Amniotic stem cell (primary cell): ENCODE measurements around the gene PGM2L1.
A peak's percentile ranks its signal among the peaks of the same experiment; 100 is the strongest.

Experiments
- DNase-seq: peaks from one replicate; lab custom pipeline; 2025; lab: John Stamatoyannopoulos, UW

The PGM2L1 gene

DNA sequence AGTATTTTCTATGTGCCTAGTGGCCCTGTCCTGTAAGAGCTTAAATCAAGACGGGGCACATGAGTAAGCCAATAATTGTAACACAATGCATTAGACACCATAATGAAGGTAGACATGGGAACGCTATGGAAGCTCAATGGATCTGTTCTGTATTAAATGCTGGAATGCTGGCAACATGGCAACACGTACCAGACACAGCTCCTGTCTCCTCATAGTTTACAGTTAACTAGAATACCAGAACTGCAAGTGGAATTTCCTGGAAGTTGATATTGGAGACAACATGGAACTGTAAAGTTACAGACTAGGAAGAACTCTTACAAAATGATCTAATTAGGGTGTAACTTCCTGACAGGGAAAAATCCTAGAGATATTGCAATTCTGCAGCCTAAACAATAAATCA lies 99.2 kb downstream of the PGM2L1 start:
- DNase-seq = no peak

DNA sequence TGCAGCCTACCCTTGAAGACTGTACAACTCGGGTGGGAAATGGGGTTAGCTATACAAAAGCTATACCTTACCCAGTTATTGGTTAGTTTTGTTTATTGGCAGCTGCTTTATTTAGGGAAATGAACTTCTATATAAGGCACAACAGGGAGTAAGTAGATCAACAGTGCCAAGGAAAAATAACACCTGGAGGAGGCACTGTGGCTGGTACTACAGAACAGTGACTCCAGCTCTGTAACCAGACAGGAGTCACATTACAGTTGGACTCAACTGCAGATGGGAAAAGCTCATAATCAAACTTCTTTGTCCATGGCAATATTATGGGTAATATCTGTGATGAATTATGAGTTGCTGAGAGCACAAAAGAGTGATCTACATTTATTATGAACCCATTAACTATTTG lies 100.7 kb downstream of the PGM2L1 start:
- DNase-seq = no peak

- DNase-seq = no peak
These were observed 109.3 kb downstream of the PGM2L1 start for GRCh38 chr11:74288911-74289310.

- peak; percentile 58 for DNase-seq
These were observed 110.1 kb downstream of the PGM2L1 start for GRCh38 chr11:74288161-74288560.

GRCh38 chr11:74284466-74284865 lies 113.8 kb downstream of the PGM2L1 start:
- no peak for DNase-seq

GRCh38 chr11:74283580-74284180 lies 114.6 kb downstream of the PGM2L1 start:
- no peak for DNase-seq

DNA sequence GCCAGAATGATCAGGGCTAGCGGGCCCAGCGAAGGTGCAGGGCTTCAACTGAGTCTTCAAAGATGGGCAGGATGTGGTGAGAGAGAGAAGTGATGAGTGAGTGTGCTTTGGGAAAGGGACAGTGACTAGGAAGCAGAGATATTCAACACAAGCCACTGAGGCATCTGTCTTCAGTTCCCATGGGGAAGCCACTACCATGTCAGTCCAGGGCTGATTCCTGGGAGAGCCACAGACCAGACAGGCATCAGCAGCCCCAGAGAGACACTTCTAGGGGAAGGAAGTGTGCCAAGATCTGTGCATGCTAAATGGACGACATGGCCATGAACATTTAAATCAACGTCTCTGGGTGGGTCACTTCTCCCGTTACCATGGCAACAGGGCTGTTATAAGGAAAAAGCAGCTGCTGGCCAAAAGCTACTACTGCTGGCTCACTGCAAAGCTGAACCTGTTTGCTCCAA lies 115.3 kb downstream of the PGM2L1 start:
- no peak for DNase-seq

- DNase-seq = no peak
These were observed 115.8 kb downstream of the PGM2L1 start for GRCh38 chr11:74282421-74282820.

DNA sequence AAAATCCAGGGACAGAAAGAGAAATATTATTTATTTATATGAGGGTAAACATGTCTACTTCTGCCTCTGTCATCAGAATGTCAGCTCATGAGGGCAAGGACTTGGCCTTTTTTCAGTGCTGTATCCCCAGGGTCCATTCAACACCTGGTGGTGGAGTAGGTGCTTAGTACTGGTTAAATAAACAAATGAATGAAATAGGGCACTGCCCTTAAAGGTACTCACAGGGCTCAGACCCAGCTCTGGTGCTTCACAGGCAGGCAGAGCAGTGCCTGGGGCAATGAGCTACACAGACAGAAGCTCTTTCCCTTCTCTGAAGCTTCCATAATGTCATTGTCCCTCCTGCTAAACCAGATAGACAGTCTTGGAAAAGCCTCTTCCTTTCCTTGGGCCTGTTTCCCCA lies 117.7 kb downstream of the PGM2L1 start:
- DNase-seq = no peak
